ENCODE data around the gene PCSK4.

Gene PCSK4

DNA sequence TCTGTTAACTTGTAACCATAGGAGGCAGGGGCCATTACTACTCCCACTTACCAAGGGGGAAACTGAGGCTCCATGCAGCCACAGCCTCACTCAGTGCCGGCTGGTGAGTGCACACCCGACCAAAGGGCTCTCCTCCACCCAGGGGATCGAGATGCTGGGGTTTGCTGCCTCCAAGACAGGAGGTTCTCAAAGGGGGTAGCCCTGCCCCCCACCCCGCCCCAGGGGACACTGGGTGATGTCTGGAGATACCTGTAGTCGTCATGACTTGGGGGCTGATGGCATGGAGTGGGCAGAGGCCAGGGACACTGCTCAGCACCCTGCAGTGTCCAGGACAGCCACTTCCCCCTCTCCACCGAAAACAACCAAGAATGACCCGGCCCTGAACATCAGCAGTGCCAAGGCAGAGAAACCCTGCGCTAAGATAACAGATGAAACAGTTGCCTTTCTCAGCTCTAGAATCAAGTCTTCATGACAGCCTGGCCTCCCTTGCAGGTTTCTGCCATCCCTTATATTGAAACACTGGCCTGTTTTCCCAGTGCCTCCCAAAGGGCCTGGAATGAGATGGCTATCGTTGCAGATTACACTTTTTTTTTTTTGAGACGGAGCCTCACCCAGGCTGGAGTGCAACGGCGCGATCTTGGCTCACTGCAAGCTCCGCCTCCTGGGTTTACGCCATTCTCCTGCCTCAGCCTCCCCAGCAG is 4.1 kb upstream of the PCSK4 start:
- Histone ChIP-seq H3K4me3 (replicated peaks; ENCODE audit: low read depth, low read length) (no peak overlapping the region), H3K36me3 (ENCODE audit: control insufficient read depth, insufficient read depth, low read length) (no peaks in the 10 kb centered on the region), H3K27me3 (replicated peaks; ENCODE audit: control insufficient read depth, insufficient read depth, low read length) (no peaks in the 10 kb centered on the region; the same call in 1 of the 2 replicates)
- DNase-seq (ENCODE audit: extremely low read depth, insufficient read length), result no peak
- TF ChIP-seq, protein P1, sequence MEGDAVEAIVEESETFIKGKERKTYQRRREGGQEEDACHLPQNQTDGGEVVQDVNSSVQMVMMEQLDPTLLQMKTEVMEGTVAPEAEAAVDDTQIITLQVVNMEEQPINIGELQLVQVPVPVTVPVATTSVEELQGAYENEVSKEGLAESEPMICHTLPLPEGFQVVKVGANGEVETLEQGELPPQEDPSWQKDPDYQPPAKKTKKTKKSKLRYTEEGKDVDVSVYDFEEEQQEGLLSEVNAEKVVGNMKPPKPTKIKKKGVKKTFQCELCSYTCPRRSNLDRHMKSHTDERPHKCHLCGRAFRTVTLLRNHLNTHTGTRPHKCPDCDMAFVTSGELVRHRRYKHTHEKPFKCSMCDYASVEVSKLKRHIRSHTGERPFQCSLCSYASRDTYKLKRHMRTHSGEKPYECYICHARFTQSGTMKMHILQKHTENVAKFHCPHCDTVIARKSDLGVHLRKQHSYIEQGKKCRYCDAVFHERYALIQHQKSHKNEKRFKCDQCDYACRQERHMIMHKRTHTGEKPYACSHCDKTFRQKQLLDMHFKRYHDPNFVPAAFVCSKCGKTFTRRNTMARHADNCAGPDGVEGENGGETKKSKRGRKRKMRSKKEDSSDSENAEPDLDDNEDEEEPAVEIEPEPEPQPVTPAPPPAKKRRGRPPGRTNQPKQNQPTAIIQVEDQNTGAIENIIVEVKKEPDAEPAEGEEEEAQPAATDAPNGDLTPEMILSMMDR (IDR thresholded peaks at IDR 0.05; ENCODE audit: insufficient read depth, low read length, poor library complexity, severe bottlenecking), result no peak

DNA sequence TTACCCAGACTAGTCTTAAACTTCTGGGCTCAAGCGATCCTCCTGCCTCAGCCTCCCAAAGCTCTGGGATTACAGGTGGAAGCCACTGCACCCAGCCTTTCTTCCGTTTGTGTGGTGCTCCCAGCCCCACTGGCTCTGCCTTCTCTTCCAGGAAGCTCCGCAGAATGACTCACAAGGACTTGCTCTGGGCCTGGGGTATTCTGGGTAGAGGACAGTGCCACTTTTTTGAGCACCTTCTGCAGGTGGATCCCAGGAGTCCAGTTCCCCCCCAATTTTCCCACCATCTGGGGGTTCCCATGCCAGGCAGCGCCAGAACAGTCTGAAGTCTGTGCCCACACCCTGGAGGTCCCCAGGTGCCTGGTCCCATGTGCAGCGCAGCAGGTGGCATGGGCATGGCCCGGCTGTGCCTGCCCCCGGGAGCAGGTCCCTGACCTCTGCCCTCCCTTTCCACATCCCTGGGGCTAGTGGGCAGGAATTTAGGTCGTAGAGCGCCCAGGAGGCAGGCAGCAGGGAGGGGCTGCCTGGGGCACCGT is 2.4 kb upstream of the PCSK4 start:
- no peak overlapping the region for H3K4me3 ChIP-seq (replicated peaks; ENCODE audit: low read depth, low read length)
- TF ChIP-seq, protein P1 (IDR thresholded peaks at IDR 0.05; ENCODE audit: insufficient read depth, low read length, poor library complexity, severe bottlenecking), result no peak
- DNase-seq (ENCODE audit: extremely low read depth, insufficient read length), result no peak

GRCh38 chr19:1491849-1492170 is 1.7 kb upstream of the PCSK4 start:
- Histone ChIP-seq H3K27me3 (replicated peaks; ENCODE audit: control insufficient read depth, insufficient read depth, low read length) (no peaks in the 10 kb centered on the region; the same call in 1 of the 2 replicates), H3K36me3 (ENCODE audit: control insufficient read depth, insufficient read depth, low read length) (no peaks in the 10 kb centered on the region), H3K4me3 (replicated peaks; ENCODE audit: low read depth, low read length) (no peak overlapping the region)
- no peak for DNase-seq (ENCODE audit: extremely low read depth, insufficient read length)
- TF ChIP-seq, protein P1 (IDR thresholded peaks at IDR 0.05; ENCODE audit: insufficient read depth, low read length, poor library complexity, severe bottlenecking), result no peak

More for the DNA sequence above, 2.4 kb upstream of the PCSK4 start:
- H3K27me3 ChIP-seq (replicated peaks; ENCODE audit: control insufficient read depth, insufficient read depth, low read length), result no peaks in the 10 kb centered on the region; the same call in 1 of the 2 replicates
- no peaks in the 10 kb centered on the region for H3K36me3 ChIP-seq (ENCODE audit: control insufficient read depth, insufficient read depth, low read length)

- Histone ChIP-seq H3K27me3 (replicated peaks; ENCODE audit: control insufficient read depth, insufficient read depth, low read length) (no peaks in the 10 kb centered on the region; the same call in 1 of the 2 replicates), H3K36me3 (ENCODE audit: control insufficient read depth, insufficient read depth, low read length) (no peaks in the 10 kb centered on the region), H3K4me3 (replicated peaks; ENCODE audit: low read depth, low read length) (peak within 1 kb of the TSS; percentile 60)
- DNase-seq (ENCODE audit: extremely low read depth, insufficient read length), result no peak
- TF ChIP-seq, protein P1 (IDR thresholded peaks at IDR 0.05; ENCODE audit: insufficient read depth, low read length, poor library complexity, severe bottlenecking), result no peak
Observed at GRCh38 chr19:1491114-1491848, 1.1 kb upstream of the PCSK4 start, which contains the start of gene REEP6. Gene REEP6 (plus strand): TSS chr19:1491181. CDS start chr19:1491270, 89 bp downstream.

DNA sequence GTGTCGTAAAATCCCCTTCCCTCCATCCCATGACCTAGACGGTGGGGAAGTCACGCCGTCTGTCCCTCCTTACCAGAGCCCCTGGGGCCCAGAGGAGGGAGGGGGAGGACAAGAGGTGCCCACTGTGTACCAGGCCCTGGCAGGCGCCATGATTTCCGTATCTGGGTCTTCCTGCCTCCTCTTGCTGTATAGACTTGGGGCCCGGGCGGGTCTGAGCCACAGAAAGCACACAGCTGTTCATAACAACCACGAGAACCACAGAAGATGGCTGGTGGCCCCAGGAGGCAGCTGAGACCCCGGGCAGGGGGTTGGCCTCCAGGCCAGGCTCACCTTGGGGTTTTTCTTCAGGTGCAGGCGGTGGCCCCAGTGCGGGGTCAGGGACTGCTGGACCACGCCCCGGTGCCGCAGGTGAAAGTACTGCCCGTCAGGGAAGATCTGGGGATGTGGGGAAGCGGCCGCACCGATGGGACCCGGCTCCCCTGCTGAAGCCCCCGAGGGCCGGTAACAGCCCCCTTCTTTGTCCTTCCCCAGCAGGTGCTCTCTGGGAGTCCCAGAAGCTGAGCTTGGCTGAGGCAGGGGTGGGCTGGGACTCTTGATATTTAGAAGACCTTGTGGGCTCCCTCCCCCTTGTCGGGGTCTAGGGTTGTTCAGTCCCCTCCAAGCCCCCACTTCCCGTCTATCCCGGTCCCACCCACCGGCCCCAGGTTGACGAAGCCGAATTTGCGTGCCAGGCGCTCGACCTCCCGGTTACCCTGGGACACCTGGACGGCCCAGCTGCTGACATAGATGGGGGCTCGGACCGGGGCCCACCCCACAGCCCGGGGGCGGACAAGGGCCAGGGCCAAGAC is 463 bp downstream of the PCSK4 start:
- Histone ChIP-seq H3K4me3 (replicated peaks; ENCODE audit: low read depth, low read length) (peak overlapping the region; percentile 60), H3K27me3 (replicated peaks; ENCODE audit: control insufficient read depth, insufficient read depth, low read length) (no peaks in the 10 kb centered on the region; the same call in 1 of the 2 replicates), H3K36me3 (ENCODE audit: control insufficient read depth, insufficient read depth, low read length) (no peaks in the 10 kb centered on the region)
- DNase-seq (ENCODE audit: extremely low read depth, insufficient read length), result no peak
- TF ChIP-seq, protein P1 (IDR thresholded peaks at IDR 0.05; ENCODE audit: insufficient read depth, low read length, poor library complexity, severe bottlenecking), result no peak

All from GM06990 (cell line).